H1 (cell line): ENCODE results near the gene PSMA5. TPM values are rescaled to one million over a fixed set of nuclear protein-coding genes. Genes with fewer than 3 reads are reported as not detected.

Source experiments
- CTCF ChIA-PET: fragments of 300-600 bp; sonication (Branson Sonifier 250); formaldehyde crosslinking; loops from one replicate; lab custom pipeline; 2021; ENCODE audit not compliant: partially characterized antibody; lab: Charles Lee
- POLR2A ChIA-PET: fragments of 300-600 bp; sonication (Branson Sonifier 250); formaldehyde crosslinking; loops from one replicate; lab custom pipeline; 2021; ENCODE audit warnings: inconsistent platforms; ENCODE audit not compliant: partially characterized antibody; lab: Charles Lee
- DNase-seq, 2 experiments: peaks; one replicate each; pipeline versions ENCODE4 v3.0.0 to v3.0.0-alpha.2; 2010 to 2022; ENCODE audit warnings: low spot score in 2 of 2, low read depth in 1 of 2, mixed read lengths in 1 of 2
- FAIRE-seq: peaks from 2 replicates; lab custom pipeline; 2011; peaks lifted over from hg19 to GRCh38; lab: Jason Lieb, UNC
- H2AFZ ChIP-seq: 2 replicates; pipeline ENCODE4 v1.8.1; 2012; ENCODE audit warnings: low read length, inconsistent platforms
- H2AK5ac ChIP-seq: 2 replicates; pipeline ENCODE4 v1.6.1; 2013; ENCODE audit warnings: low read depth, low read length
- H2BK120ac ChIP-seq: replicated peaks from 2 replicates; pipeline ENCODE3; 2013; ENCODE audit warnings: low read depth, low read length, inconsistent platforms
- H2BK12ac ChIP-seq: 2 replicates; pipeline ENCODE4 v1.6.1; 2013; ENCODE audit warnings: low read depth, low read length
- H2BK15ac ChIP-seq: 2 replicates; pipeline ENCODE4 v1.6.1; 2013; ENCODE audit warnings: low read length
- H2BK20ac ChIP-seq: 2 replicates; pipeline ENCODE4 v1.6.1; 2013; ENCODE audit warnings: low read length
- H2BK5ac ChIP-seq: 2 replicates; pipeline ENCODE4 v1.6.1; 2013; ENCODE audit warnings: low read depth, low read length
- H3K14ac ChIP-seq: 2 replicates; pipeline ENCODE4 v1.6.1; 2013; ENCODE audit warnings: inconsistent platforms; ENCODE audit not compliant: insufficient read length
- H3K18ac ChIP-seq: 2 replicates; pipeline ENCODE4 v1.6.1; 2013; ENCODE audit warnings: low read length; ENCODE audit errors: extremely low read depth
- H3K23ac ChIP-seq: 2 replicates; pipeline ENCODE4 v1.6.1; 2013; ENCODE audit warnings: inconsistent platforms; ENCODE audit not compliant: insufficient read length
- H3K23me2 ChIP-seq: 2 replicates; pipeline ENCODE4 v1.6.1; 2013; ENCODE audit warnings: low read depth, low read length
- H3K27ac ChIP-seq: 2 replicates; pipeline ENCODE4 v1.6.1; 2011; ENCODE audit warnings: low read depth, low read length, inconsistent platforms
- H3K27me3 ChIP-seq, 4 experiments: replicated peaks in 1 of 4; 1 replicate in 1 of 4; 2 replicates in 3 of 4; pipeline versions ENCODE4 v1.6.1 to v1.8.1; 2011 to 2013; ENCODE audit warnings: low read length in 3 of 4, mild to moderate bottlenecking in 3 of 4, inconsistent platforms in 2 of 4, mixed read lengths in 2 of 4, moderate library complexity in 1 of 4; ENCODE audit not compliant: control insufficient read depth in 3 of 4, insufficient read depth in 3 of 4; ENCODE audit errors: extremely low read depth in 1 of 4
- H3K36me3 ChIP-seq, 4 experiments: 2 replicates each; pipeline versions ENCODE4 v1.6.1 to v1.8.1; 2011 to 2013; ENCODE audit warnings: mild to moderate bottlenecking in 4 of 4, low read length in 3 of 4, moderate library complexity in 2 of 4, control low read depth in 1 of 4, inconsistent platforms in 1 of 4; ENCODE audit not compliant: insufficient read depth in 4 of 4, control insufficient read depth in 2 of 4
- H3K4ac ChIP-seq: replicated peaks from 2 replicates; pipeline ENCODE3; 2013; ENCODE audit warnings: low read length, low read depth, mixed read lengths, inconsistent platforms; ENCODE audit not compliant: insufficient read length
- H3K4me1 ChIP-seq, 4 experiments: replicated peaks in 1 of 4; 1 replicate in 1 of 4; 2 replicates in 3 of 4; pipeline versions ENCODE4 v1.6.1 to v1.8.1; 2011 to 2013; ENCODE audit warnings: low read length in 3 of 4, inconsistent platforms in 2 of 4, mixed read lengths in 1 of 4; ENCODE audit not compliant: insufficient read depth in 4 of 4, control insufficient read depth in 3 of 4
- H3K4me2 ChIP-seq, 2 experiments: 2 replicates each; pipeline versions ENCODE4 v1.6.1 to v1.8.1; 2011 to 2013; ENCODE audit warnings: low read depth in 2 of 2, low read length in 2 of 2, control low read depth in 1 of 2, inconsistent platforms in 1 of 2, mild to moderate bottlenecking in 1 of 2; ENCODE audit not compliant: insufficient read depth in 1 of 2
- H3K4me3 ChIP-seq, 4 experiments: fragments of 200-600, 300-600 bp in 1 of 4; sonication (generic), shearing (Covaris generic), sonication (Bioruptor Twin) in 1 of 4; 2 replicates each; pipeline versions ENCODE4 v1.5.1 to v1.8.1; 2011 to 2016; ENCODE audit warnings: low read length in 4 of 4, low read depth in 3 of 4, control low read depth in 2 of 4, inconsistent platforms in 2 of 4, mild to moderate bottlenecking in 2 of 4, mixed read lengths in 1 of 4, moderate library complexity in 1 of 4; ENCODE audit not compliant: insufficient read depth in 2 of 4; ENCODE audit errors: extremely low read depth in 1 of 4
- H3K56ac ChIP-seq: replicated peaks from 2 replicates; pipeline ENCODE3; 2013; ENCODE audit warnings: low read depth, mild to moderate bottlenecking, mixed read lengths, low read length, inconsistent platforms; ENCODE audit not compliant: insufficient read length
- H3K79me1 ChIP-seq: 2 replicates; pipeline ENCODE4 v1.6.1; 2013; ENCODE audit warnings: low read depth, low read length, control low read depth
- H3K79me2 ChIP-seq, 2 experiments: 2 replicates each; pipeline versions ENCODE4 v1.6.1 to v1.8.1; 2012 to 2013; ENCODE audit warnings: low read length in 2 of 2, mild to moderate bottlenecking in 2 of 2, inconsistent platforms in 1 of 2; ENCODE audit not compliant: insufficient read depth in 2 of 2, control insufficient read depth in 1 of 2
- H3K9ac ChIP-seq, 4 experiments: replicated peaks in 1 of 4; 1 replicate in 1 of 4; 2 replicates in 3 of 4; pipeline versions ENCODE4 v1.6.1 to v1.8.1; 2011 to 2013; ENCODE audit warnings: low read depth in 3 of 4, low read length in 3 of 4, control low read depth in 2 of 4, mild to moderate bottlenecking in 2 of 4, moderate library complexity in 2 of 4, inconsistent platforms in 1 of 4; ENCODE audit errors: extremely low read depth in 1 of 4
- H3K9me3 ChIP-seq, 2 experiments: 2 replicates each; pipeline versions ENCODE4 v1.6.1 to v1.8.1; 2012 to 2013; ENCODE audit warnings: mild to moderate bottlenecking in 2 of 2, moderate library complexity in 2 of 2, control low read depth in 1 of 2, inconsistent platforms in 1 of 2, low read depth in 1 of 2, low read length in 1 of 2, mixed read lengths in 1 of 2; ENCODE audit not compliant: insufficient read depth in 2 of 2
- H4K20me1 ChIP-seq, 2 experiments: replicated peaks in 1 of 2; 2 replicates each; pipeline versions ENCODE3 to v1.8.1; 2011 to 2013; ENCODE audit warnings: inconsistent platforms in 2 of 2, low read length in 2 of 2, mild to moderate bottlenecking in 1 of 2; ENCODE audit not compliant: insufficient read depth in 2 of 2, control insufficient read depth in 1 of 2
- H4K5ac ChIP-seq: 2 replicates; pipeline ENCODE4 v1.6.1; 2013; ENCODE audit warnings: low read length, low read depth, mixed read lengths, inconsistent platforms; ENCODE audit not compliant: insufficient read length
- H4K8ac ChIP-seq: 2 replicates; pipeline ENCODE4 v1.8.0; 2013; ENCODE audit warnings: mild to moderate bottlenecking, moderate library complexity, low read length, inconsistent platforms; ENCODE audit not compliant: insufficient read depth; ENCODE audit errors: extremely low read depth
- H4K91ac ChIP-seq: replicated peaks from 2 replicates; pipeline ENCODE3; 2013; ENCODE audit warnings: low read length, mixed read lengths, inconsistent platforms; ENCODE audit not compliant: insufficient read length
- ATF2 ChIP-seq: IDR thresholded peaks from 2 replicates; pipeline ENCODE4 v1.6.1; 2012; ENCODE audit warnings: low read length, inconsistent platforms
- BCL11A ChIP-seq, 2 experiments: IDR thresholded peaks; one replicate each; pipeline ENCODE4 v1.6.1; 2011; ENCODE audit warnings: low read depth in 2 of 2, low read length in 2 of 2, mild to moderate bottlenecking in 2 of 2
- CBX8 ChIP-seq: fragments of 300-800, 300-1000 bp; sonication (generic); IDR thresholded peaks from 2 replicates; pipeline ENCODE4 v1.7.1; 2016; ENCODE audit warnings: low read depth, low read length, borderline replicate concordance
- CHD1 ChIP-seq: IDR thresholded peaks from 2 replicates; pipeline ENCODE4 v1.6.1; 2012; ENCODE audit warnings: low read depth, low read length, improper control_type of control experiment
- CHD2 ChIP-seq: IDR thresholded peaks from 2 replicates; pipeline ENCODE4 v1.6.1; 2012; ENCODE audit warnings: low read length, improper control_type of control experiment
- FOSL1 ChIP-seq: IDR thresholded peaks from 2 replicates; pipeline ENCODE4 v1.6.1; 2011; ENCODE audit warnings: mild to moderate bottlenecking, low read depth, low read length, moderate library complexity; ENCODE audit not compliant: insufficient read depth
- GABPA ChIP-seq: IDR thresholded peaks from 2 replicates; pipeline ENCODE4 v1.6.1; 2011; ENCODE audit warnings: mild to moderate bottlenecking, low read length, moderate library complexity, borderline replicate concordance; ENCODE audit not compliant: insufficient read depth
- JUN ChIP-seq: IDR thresholded peaks from 2 replicates; pipeline ENCODE4 v1.6.1; 2011; ENCODE audit warnings: low read depth, mild to moderate bottlenecking, improper control_type of control experiment, low read length
- RXRA ChIP-seq: IDR thresholded peaks from 2 replicates; pipeline ENCODE4 v1.6.1; 2011; ENCODE audit warnings: low read depth, mild to moderate bottlenecking, low read length, moderate library complexity; ENCODE audit not compliant: insufficient read depth
- SIN3A ChIP-seq, 2 experiments: IDR thresholded peaks in 1 of 2; conservative IDR thresholded peaks in 1 of 2; 2 replicates each; pipeline ENCODE4 v1.6.1; 2011 to 2012; ENCODE audit warnings: low read length in 2 of 2, improper control_type of control experiment in 1 of 2, low read depth in 1 of 2, mild to moderate bottlenecking in 1 of 2
- SIRT6 ChIP-seq: IDR thresholded peaks from one replicate; pipeline ENCODE4 v1.7.1; 2012; ENCODE audit warnings: low read length, inconsistent platforms
- SP2 ChIP-seq: IDR thresholded peaks from 2 replicates; pipeline ENCODE4 v1.6.1; 2012; ENCODE audit warnings: mild to moderate bottlenecking, low read length, inconsistent platforms
- SUZ12 ChIP-seq: fragments of 200-600 bp; sonication (generic); IDR thresholded peaks from 2 replicates; pipeline ENCODE4 v1.6.1; 2012; ENCODE audit warnings: mild to moderate bottlenecking, inconsistent platforms, low read length, moderate library complexity, mixed read lengths
- WGBS, 2 experiments: shearing (Covaris generic) in 1 of 2; methylation state at CpG; one replicate each; pipeline versions ENCODE4 v1.1.6 to v1.1.7; 2013 to 2015; ENCODE audit warnings: low lambda C conversion rate in 2 of 2, mixed read lengths in 2 of 2, inconsistent platforms in 1 of 2, low coverage in 1 of 2, missing lambda C conversion rate in 1 of 2; ENCODE audit not compliant: insufficient replicate concordance in 2 of 2, insufficient coverage in 1 of 2, insufficient read length in 1 of 2; ENCODE audit errors: extremely low coverage in 1 of 2, missing lambda C conversion rate in 1 of 2; 5-methylcytosine and 5-hydroxymethylcytosine counted together
- polyA plus RNA-seq, 7 experiments: library from polyadenylated mRNA; depleted of rRNA in 3 of 7; stranded (reverse) in 5 of 7; unstranded in 2 of 7; fragments of >200 nt in 5 of 7; fragments of 200-250 nt in 2 of 7; gene quantifications; 1 replicate in 5 of 7; 2 replicates in 1 of 7; 4 replicates in 1 of 7; pipeline versions ENCODE4 v1.2.1 to v1.2.3, GENCODE V29; 2011 to 2013; ENCODE audit warnings: missing spikeins in 2 of 7, mixed read lengths in 2 of 7
- total RNA-seq: library from RNA; stranded (reverse); fragmentation: NEBNext Ultra II Directional; extraction: Animal tissue kit (Norgen Biotek cat#: 25700); gene quantifications from 2 replicates; pipeline ENCODE4 v1.2.1, GENCODE V29; 2021

Gene PSMA5
- total and polyA plus RNA-seq, 2 of the 8 experiments (the other 6 are each of a cell fraction or from before 2014, with no cell fraction given): 140 to 166 TPM

GRCh38 chr1:109438798-109439297 is 12.6 kb upstream of the PSMA5 start:
- Histone ChIP-seq H4K8ac (no peak overlapping the region), H4K20me1 (no peaks in the 10 kb centered on the region), H2BK12ac (no peak overlapping the region), H3K4me2 (no peak overlapping the region), H3K36me3 (no peaks in the 10 kb centered on the region), H3K27me3 (no peaks in the 10 kb centered on the region), H2AFZ (no peak overlapping the region), H3K79me1 (no peaks in the 10 kb centered on the region), H3K18ac (no peak overlapping the region), H4K91ac (no peak overlapping the region), H2BK15ac (no peak overlapping the region), H3K4me1 (no peaks in the 10 kb centered on the region), H3K9me3 (peaks cover 0 to 7% of the 10 kb centered on the region in 2 experiments; a peak in 2 of 4 replicates), H3K4me3 (no peak overlapping the region), H3K23me2 (peaks cover 2% of the 10 kb centered on the region; the same call in 1 of the 2 replicates), H2BK20ac (no peak overlapping the region), H3K23ac (no peak overlapping the region), H2AK5ac (no peak overlapping the region), H4K5ac (no peak overlapping the region), H2BK120ac (no peak overlapping the region), H3K56ac (no peak overlapping the region), H3K14ac (no peak overlapping the region), H2BK5ac (no peak overlapping the region), H3K27ac (no peak overlapping the region), H3K79me2 (no peaks in the 10 kb centered on the region), H3K9ac (no peak overlapping the region), H3K4ac (no peak overlapping the region)
- DNase-seq: no peak
- POLR2A ChIA-PET: no interaction called here
- no peak for FAIRE-seq
- CTCF ChIA-PET: interaction anchor here (0.6 to 1.8 kb wide), 2 partner anchors 51 to 94 kb away, joined by 3 to 4 read pairs; no protein-coding TSS in a partner anchor
- WGBS, 2 experiments: 77% methylated on average over 3 of the region's 3 CpGs; no CpG with 5 or more reads in 1 of the 2 experiments
- TF ChIP-seq SIRT6 (no peak), CHD2 (no peak), GABPA (no peak), FOSL1 (no peak), JUN (no peak), SP2 (no peak), SUZ12 (no peak), CBX8 (no peak), ATF2 (no peak), CHD1 (no peak), RXRA (no peak), BCL11A (IDR thresholded peaks at IDR 0.05; ENCODE audit: low read depth in 2 of 2, low read length in 2 of 2) (no peak), SIN3A (conservative IDR thresholded peaks at IDR 0.05 in 1 of 2, IDR thresholded peaks at IDR 0.05 in 1 of 2; ENCODE audit: low read depth in 1 of 2, low read length in 2 of 2) (no peak)
